22Rv1 (cell line): ENCODE data around the gene TSPYL1.

Source experiments
- H3K27ac ChIP-seq: fragments of 450-650 bp; 2 replicates; pipeline ENCODE4 v1.5.1; 2017
- ZFX ChIP-seq: fragments of 450-650 bp; IDR thresholded peaks from 2 replicates; pipeline ENCODE4 v1.6.1; 2017; ENCODE audit warnings: antibody characterized with exemption, borderline replicate concordance
- TF ChIP-seq, protein P1 (sequence below): fragments of 450-650 bp; IDR thresholded peaks from 2 replicates; pipeline ENCODE4 v1.5.1; 2017; ENCODE audit warnings: mild to moderate bottlenecking

TSPYL1 gene

DNA sequence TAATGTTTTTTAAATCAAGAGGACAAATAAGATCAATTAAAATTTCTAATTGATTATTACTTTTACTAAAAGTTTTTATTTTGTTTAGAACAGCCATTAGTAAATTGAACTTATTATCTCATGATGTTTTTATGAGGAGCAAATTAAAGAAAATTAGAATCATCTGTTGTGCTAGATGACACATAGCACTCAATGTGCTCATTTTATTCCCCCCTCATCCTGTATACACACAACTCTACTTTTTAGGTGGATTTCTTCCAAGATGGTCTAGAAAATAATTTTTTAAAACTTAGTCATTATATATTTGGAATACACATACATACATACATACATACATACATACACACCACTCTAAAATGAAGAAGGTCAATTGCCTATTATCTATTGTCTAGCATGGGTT lies 29.3 kb upstream of the TSPYL1 start:
- TF ChIP-seq, protein P1, sequence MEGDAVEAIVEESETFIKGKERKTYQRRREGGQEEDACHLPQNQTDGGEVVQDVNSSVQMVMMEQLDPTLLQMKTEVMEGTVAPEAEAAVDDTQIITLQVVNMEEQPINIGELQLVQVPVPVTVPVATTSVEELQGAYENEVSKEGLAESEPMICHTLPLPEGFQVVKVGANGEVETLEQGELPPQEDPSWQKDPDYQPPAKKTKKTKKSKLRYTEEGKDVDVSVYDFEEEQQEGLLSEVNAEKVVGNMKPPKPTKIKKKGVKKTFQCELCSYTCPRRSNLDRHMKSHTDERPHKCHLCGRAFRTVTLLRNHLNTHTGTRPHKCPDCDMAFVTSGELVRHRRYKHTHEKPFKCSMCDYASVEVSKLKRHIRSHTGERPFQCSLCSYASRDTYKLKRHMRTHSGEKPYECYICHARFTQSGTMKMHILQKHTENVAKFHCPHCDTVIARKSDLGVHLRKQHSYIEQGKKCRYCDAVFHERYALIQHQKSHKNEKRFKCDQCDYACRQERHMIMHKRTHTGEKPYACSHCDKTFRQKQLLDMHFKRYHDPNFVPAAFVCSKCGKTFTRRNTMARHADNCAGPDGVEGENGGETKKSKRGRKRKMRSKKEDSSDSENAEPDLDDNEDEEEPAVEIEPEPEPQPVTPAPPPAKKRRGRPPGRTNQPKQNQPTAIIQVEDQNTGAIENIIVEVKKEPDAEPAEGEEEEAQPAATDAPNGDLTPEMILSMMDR, result no peak
- TF ChIP-seq ZFX, result no peak
- no peak overlapping the region for H3K27ac ChIP-seq

DNA sequence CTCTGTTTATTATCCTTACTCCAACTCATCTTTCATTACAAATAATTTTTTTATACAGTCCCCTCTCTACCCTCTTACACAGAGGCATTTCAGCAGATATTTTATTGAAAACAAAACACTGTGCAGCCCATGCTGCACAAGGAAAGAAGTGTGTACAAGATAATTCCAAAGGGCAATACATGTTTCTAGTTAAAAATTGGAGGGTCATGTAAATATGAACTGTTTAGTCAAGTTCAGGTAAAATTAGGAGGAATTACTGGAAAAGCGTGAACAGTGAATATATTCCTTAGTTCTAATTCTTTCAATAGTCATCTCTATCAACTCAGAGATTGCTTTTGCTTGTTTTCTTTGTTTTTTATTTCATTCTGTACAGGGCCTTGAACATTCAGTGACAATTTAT lies 27.9 kb upstream of the TSPYL1 start:
- TF ChIP-seq, protein P1, result no peak
- no peak for TF ChIP-seq ZFX
- no peak overlapping the region for H3K27ac ChIP-seq

DNA sequence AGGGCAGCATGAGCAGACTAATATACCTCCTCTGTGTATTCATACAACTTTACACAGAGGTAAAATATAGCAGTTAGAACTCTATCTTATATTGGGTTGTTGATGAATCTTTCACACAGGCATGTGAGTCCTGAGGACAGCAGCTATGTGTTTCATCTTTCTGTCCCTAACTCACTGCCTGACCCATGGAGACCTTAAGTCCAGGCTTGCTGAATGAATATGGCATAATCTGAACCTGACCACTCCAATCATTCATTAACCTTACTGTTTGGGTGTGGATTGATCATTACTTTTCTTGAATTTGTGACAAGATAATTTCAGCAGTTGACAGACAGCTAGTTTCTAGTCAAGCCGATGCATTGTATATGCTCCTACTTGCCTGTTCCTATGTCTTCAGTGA lies 27.3 kb upstream of the TSPYL1 start:
- no peak overlapping the region for H3K27ac ChIP-seq
- TF ChIP-seq, protein P1, result no peak
- TF ChIP-seq ZFX, result no peak

DNA sequence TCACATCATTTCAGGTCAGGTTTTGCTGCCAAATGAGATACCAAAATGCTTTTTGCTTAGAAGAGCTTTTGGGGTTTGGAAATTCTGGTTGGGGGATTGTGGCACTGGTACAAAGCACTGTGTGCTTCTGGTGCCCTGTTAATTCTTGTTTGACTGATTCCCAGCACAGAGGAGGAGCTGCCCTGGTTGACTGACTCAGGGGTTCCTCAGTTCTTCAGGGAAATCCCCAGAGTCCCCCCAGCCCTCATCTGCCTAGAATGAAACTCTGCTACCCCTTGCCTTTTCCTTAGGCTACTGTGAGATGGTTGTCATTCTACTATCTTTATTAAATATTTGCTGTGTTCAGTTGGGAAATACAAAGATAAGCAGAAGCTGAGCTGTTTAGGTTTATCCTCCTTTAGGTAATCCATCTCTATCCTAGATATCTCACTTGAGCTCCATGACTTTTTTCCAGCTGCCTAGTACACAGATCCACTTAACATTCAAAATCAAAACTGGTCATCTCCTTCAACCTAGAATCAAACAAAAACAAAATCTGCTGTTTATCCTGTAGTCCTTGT lies 24.9 kb upstream of the TSPYL1 start:
- TF ChIP-seq ZFX, result no peak
- TF ChIP-seq, protein P1, result no peak
- no peak overlapping the region for H3K27ac ChIP-seq

DNA sequence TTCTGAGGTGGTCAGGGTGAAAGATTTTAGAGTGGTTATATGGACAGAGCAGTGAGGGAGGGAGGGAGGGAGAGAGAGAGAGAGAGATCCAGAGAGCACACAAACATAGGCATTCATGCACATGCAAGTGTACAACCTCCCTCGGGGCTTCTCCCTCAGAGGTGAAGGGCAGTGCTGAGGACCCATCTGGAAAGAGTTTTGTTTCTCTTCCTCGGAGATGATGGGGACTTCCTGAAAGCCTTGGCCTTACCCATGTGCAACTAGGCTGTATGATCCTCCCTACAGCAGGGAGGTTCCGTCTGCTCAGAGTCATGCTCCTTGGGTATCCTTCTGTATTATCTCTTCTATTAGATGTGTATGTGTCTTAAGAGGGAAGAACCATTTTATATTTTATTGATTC lies 21.4 kb upstream of the TSPYL1 start:
- no peak for TF ChIP-seq ZFX
- TF ChIP-seq, protein P1, result no peak
- no peak overlapping the region for H3K27ac ChIP-seq

DNA sequence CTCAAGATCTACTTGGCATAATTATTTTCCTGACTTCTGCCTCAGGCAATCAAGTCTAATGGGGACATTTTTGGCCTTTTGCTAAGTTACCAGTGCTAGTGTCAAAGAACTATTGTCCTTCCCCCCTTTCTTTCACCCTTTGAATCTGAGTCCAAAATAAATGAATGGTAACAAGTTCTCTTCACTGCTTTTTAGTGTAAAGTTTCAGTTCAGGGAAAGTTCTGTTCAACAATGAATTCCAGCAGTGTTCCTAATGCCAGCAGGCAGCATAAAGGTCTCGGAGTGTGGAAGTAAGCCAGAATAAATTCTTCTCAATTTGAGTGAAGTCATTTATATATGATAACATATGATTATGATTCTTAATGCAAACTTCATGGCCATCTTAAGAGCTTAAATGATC lies 20.8 kb upstream of the TSPYL1 start:
- no peak for TF ChIP-seq ZFX
- TF ChIP-seq, protein P1, result no peak
- no peak overlapping the region for H3K27ac ChIP-seq

DNA sequence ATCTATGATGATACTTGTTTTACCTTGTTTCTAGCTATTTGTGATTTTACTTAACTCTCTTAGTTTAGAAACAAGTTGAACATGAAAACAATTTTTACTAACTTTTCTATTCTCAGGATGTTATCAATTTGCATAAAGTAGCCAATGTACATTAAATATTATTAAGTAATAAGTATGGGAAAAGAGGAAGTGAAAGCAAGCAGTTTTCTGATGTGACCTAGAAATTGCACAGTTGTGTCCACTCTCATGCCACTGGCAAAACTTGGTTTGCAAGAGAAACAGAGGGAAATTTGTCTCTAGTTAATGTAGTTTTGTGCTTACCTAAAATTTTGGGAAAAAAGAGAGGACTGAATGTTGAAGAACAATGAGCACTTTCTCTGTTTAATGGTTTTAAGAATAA lies 19.2 kb upstream of the TSPYL1 start:
- no peak overlapping the region for H3K27ac ChIP-seq
- no peak for TF ChIP-seq ZFX
- TF ChIP-seq, protein P1, result no peak
